T-helper 2 cell treated with Interferon-gamma antibody and Interleukin-4, amounts not matched to agents 5 μg/mL and 100 μg/mL, for 36 hours (primary cell): Measurements from ENCODE around the gene MYRFL.

Experiments used
- DNase-seq: peaks from one replicate; pipeline ENCODE4 v3.0.0; 2021; ENCODE audit warnings: low spot score
- H3K27ac Mint-ChIP-seq: one replicate; pipeline ENCODE4 v1.8.0; 2021; ENCODE audit warnings: mild to moderate bottlenecking, mixed read lengths
- H3K27me3 Mint-ChIP-seq: one replicate; pipeline ENCODE4 v1.8.0; 2021; ENCODE audit warnings: low read depth, mixed read lengths
- H3K36me3 Mint-ChIP-seq: one replicate; pipeline ENCODE4 v1.8.0; 2021; ENCODE audit warnings: low read depth, mixed read lengths
- H3K4me1 Mint-ChIP-seq: one replicate; pipeline ENCODE4 v1.8.0; 2021; ENCODE audit warnings: low read depth, mixed read lengths
- H3K4me3 Mint-ChIP-seq: one replicate; pipeline ENCODE4 v1.8.0; 2022; ENCODE audit warnings: mild to moderate bottlenecking, moderate library complexity, mixed read lengths
- H3K9me3 Mint-ChIP-seq: one replicate; pipeline ENCODE4 v1.8.0; 2021; ENCODE audit warnings: mixed read lengths

Gene MYRFL

GRCh38 chr12:70002097-70002911, 177.3 kb downstream of the MYRFL start:
- Mint-ChIP-seq H3K36me3 (no peaks in the 10 kb centered on the region), H3K27ac (no peak overlapping the region), H3K4me1 (no peaks in the 10 kb centered on the region), H3K27me3 (no peaks in the 10 kb centered on the region), H3K9me3 (no peaks in the 10 kb centered on the region), H3K4me3 (no peak overlapping the region)
- DNase-seq, result no peak

- Mint-ChIP-seq H3K27ac (no peak overlapping the region), H3K36me3 (no peaks in the 10 kb centered on the region)
Observed at GRCh38 chr12:70002912-70003255, 177.9 kb downstream of the MYRFL start.

GRCh38 chr12:70005864-70006618, 181.0 kb downstream of the MYRFL start:
- H3K9me3 Mint-ChIP-seq, result peaks cover 26% of the 10 kb centered on the region
- H3K27ac Mint-ChIP-seq, result no peak overlapping the region
- H3K4me1 Mint-ChIP-seq, result peaks cover 3% of the 10 kb centered on the region
- H3K36me3 Mint-ChIP-seq, result no peaks in the 10 kb centered on the region
- H3K27me3 Mint-ChIP-seq, result no peaks in the 10 kb centered on the region
- no peak overlapping the region for H3K4me3 Mint-ChIP-seq
- DNase-seq, result no peak

More at GRCh38 chr12:70002912-70003255, 177.9 kb downstream of the MYRFL start:
- Mint-ChIP-seq H3K4me1 (no peaks in the 10 kb centered on the region), H3K9me3 (no peaks in the 10 kb centered on the region), H3K27me3 (no peaks in the 10 kb centered on the region), H3K4me3 (no peak overlapping the region)
- DNase-seq, result no peak

- Mint-ChIP-seq H3K9me3 (peaks cover 30% of the 10 kb centered on the region), H3K27me3 (no peaks in the 10 kb centered on the region), H3K4me3 (no peak overlapping the region), H3K36me3 (no peaks in the 10 kb centered on the region), H3K4me1 (peaks cover 3% of the 10 kb centered on the region), H3K27ac (no peak overlapping the region)
- no peak for DNase-seq
Observed at GRCh38 chr12:70006619-70006973, 181.6 kb downstream of the MYRFL start.

- Mint-ChIP-seq H3K27ac (no peak overlapping the region), H3K36me3 (no peaks in the 10 kb centered on the region), H3K9me3 (peaks cover 30% of the 10 kb centered on the region), H3K4me1 (peaks cover 3% of the 10 kb centered on the region), H3K4me3 (no peak overlapping the region), H3K27me3 (no peaks in the 10 kb centered on the region)
- DNase-seq, result no peak
Observed at GRCh38 chr12:70007687-70008086, 182.7 kb downstream of the MYRFL start.
